Measurements from ENCODE around the gene MUC21. TPM values are rescaled to one million over a fixed set of nuclear protein-coding genes. Genes with fewer than 3 reads are reported as not detected.

MUC21 gene
- polyA plus RNA-seq, 1 of the 3 experiments (the other 2 are of a cell fraction) = not detected

DNA sequence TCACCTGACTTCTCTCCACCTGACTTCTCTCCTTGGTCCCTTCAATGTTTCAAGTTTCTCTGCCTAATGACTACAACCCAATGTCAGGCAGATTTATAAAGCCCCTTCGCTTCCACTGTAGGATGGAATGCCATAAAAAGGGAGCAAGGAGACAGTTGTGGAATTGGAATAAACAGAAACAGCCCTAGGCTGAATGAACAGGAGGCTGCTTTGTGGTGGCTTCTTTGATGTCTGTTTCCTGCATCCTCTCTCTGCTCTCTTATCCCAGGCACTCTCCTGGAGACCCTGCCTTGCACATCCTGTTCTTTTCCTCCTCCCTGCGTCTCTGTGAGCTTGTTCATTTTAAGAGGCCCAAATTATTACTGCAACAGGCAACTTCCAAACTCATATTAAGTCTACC lies 25.8 kb upstream of the MUC21 start:
- Histone ChIP-seq H3F3A (replicated peaks; ENCODE audit: insufficient read depth) (no peaks in the 10 kb centered on the region), H3K79me2 (ENCODE audit: insufficient read depth) (no peaks in the 10 kb centered on the region), H3K27me3 (ENCODE audit: insufficient read depth) (peaks cover 7% of the 10 kb centered on the region; the same call in 1 of the 2 replicates), H3K9me2 (no peaks in the 10 kb centered on the region), H3K4me1 (ENCODE audit: control insufficient read depth in 1 of 2, insufficient read depth in 2 of 2, low read depth in 1 of 2, low read length in 1 of 2) (peaks cover 4 to 8% of the 10 kb centered on the region in 2 experiments; a peak in 2 of 4 replicates), H3K27ac (ENCODE audit: low read depth in 2 of 2, low read length in 1 of 2) (no peak overlapping the region), H4K20me1 (ENCODE audit: insufficient read depth) (no peaks in the 10 kb centered on the region), H3K9me3 (no peaks in the 10 kb centered on the region), H2AFZ (ENCODE audit: low read depth) (no peak overlapping the region), H3K9ac (no peak overlapping the region), H3K4me2 (no peak overlapping the region), H3K36me3 (replicated peaks in 1 of 2; ENCODE audit: control insufficient read depth in 1 of 2, insufficient read depth in 2 of 2, low read length in 1 of 2) (no peaks in the 10 kb centered on the region), H3K4me3 (ENCODE audit: low read depth in 2 of 2, low read length in 1 of 2) (no peak overlapping the region)
- DNase-seq = no peak
- WGBS (ENCODE audit: low lambda C conversion rate) = 75% methylated on average over 2 of the region's 2 CpGs
- ChIA-PET CTCF (interaction anchor here (0.9 kb wide), 1 partner anchor 11 kb away, joined by 3 read pairs; no protein-coding TSS in a partner anchor), POLR2A (no interaction called here)
- TF ChIP-seq TEAD4 (IDR thresholded peaks at IDR 0.05; ENCODE audit: borderline replicate concordance, insufficient read depth) = no peak
- no peak for TF ChIP-seq YY1 (IDR thresholded peaks at IDR 0.05; ENCODE audit: low read depth)
- TF ChIP-seq, protein P1, sequence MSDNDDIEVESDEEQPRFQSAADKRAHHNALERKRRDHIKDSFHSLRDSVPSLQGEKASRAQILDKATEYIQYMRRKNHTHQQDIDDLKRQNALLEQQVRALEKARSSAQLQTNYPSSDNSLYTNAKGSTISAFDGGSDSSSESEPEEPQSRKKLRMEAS (IDR thresholded peaks at IDR 0.05; ENCODE audit: low read depth) = no peak
- no peak for TF ChIP-seq JUND (IDR thresholded peaks at IDR 0.05)
- no peak for TF ChIP-seq CHD2 (IDR thresholded peaks at IDR 0.05; ENCODE audit: low read length, partially characterized antibody)
- no peak for TF ChIP-seq MEF2A (IDR thresholded peaks at IDR 0.05; ENCODE audit: borderline replicate concordance, low read depth)

- Histone ChIP-seq H3F3A (replicated peaks; ENCODE audit: insufficient read depth) (no peaks in the 10 kb centered on the region), H3K9me3 (no peaks in the 10 kb centered on the region), H2AFZ (ENCODE audit: low read depth) (0 out of 2 replicates have a peak overlapping the region, but pooled peaks have one; percentile 41), H3K27me3 (ENCODE audit: insufficient read depth) (peaks cover 6% of the 10 kb centered on the region; the same call in 1 of the 2 replicates), H3K4me1 (ENCODE audit: control insufficient read depth in 1 of 2, insufficient read depth in 2 of 2, low read depth in 1 of 2, low read length in 1 of 2) (no peaks in the 10 kb centered on the region; a peak in 1 of 4 replicates), H4K20me1 (ENCODE audit: insufficient read depth) (no peaks in the 10 kb centered on the region), H3K4me3 (ENCODE audit: low read depth in 2 of 2, low read length in 1 of 2) (no peak overlapping the region), H3K9ac (no peak overlapping the region), H3K4me2 (no peak overlapping the region), H3K9me2 (no peaks in the 10 kb centered on the region), H3K27ac (ENCODE audit: low read depth in 2 of 2, low read length in 1 of 2) (no peak overlapping the region), H3K36me3 (replicated peaks in 1 of 2; ENCODE audit: control insufficient read depth in 1 of 2, insufficient read depth in 2 of 2, low read length in 1 of 2) (no peaks in the 10 kb centered on the region), H3K79me2 (ENCODE audit: insufficient read depth) (no peaks in the 10 kb centered on the region)
- DNase-seq = no peak
- CTCF ChIA-PET = interaction anchor here (1.1 to 1.6 kb wide), 2 partner anchors 18 to 48 kb away, joined by 3 to 4 read pairs; partner anchors contain the start of gene VARS2
- no peak for TF ChIP-seq USF1 (IDR thresholded peaks at IDR 0.05; ENCODE audit: borderline replicate concordance, low read depth)
- TF ChIP-seq EP300 (IDR thresholded peaks at IDR 0.05; ENCODE audit: borderline replicate concordance in 1 of 2, low read depth in 1 of 2, low read length in 1 of 2) = no peak
- TF ChIP-seq FOXM1 (IDR thresholded peaks at IDR 0.05; ENCODE audit: low read depth) = no peak
- no peak for TF ChIP-seq SIN3A (IDR thresholded peaks at IDR 0.05; ENCODE audit: borderline replicate concordance, low read depth, low read length)
- TF ChIP-seq, protein P1 (IDR thresholded peaks at IDR 0.05; ENCODE audit: low read depth) = no peak
- no peak for TF ChIP-seq GABPA (IDR thresholded peaks at IDR 0.05; ENCODE audit: low read depth)
- TF ChIP-seq TCF12 (IDR thresholded peaks at IDR 0.05) = no peak
- TF ChIP-seq USF2 (IDR thresholded peaks at IDR 0.05; ENCODE audit: borderline replicate concordance, low read depth, low read length) = no peak
- TF ChIP-seq TAF1 (IDR thresholded peaks at IDR 0.05; ENCODE audit: borderline replicate concordance, low read depth, low read length) = no peak
- no peak for TF ChIP-seq MEF2A (IDR thresholded peaks at IDR 0.05; ENCODE audit: borderline replicate concordance, low read depth)
- POLR2A ChIA-PET = no interaction called here
- WGBS (ENCODE audit: low lambda C conversion rate) = 38% methylated on average over 9 of the region's 9 CpGs
Observed at GRCh38 chr6:30960907-30961673, 22.4 kb upstream of the MUC21 start.

Data from SK-N-SH (cell line).